LNCAP (cell line): ENCODE measurements around the gene TUBD1.
A peak's percentile ranks its signal among the peaks of the same experiment; 100 is the strongest.

ENCODE experiments used
- TF ChIP-seq, protein P1 (sequence below): fragments of 450-650 bp; IDR thresholded peaks from 2 replicates; pipeline ENCODE4 v1.5.1; 2017; ENCODE audit warnings: mild to moderate bottlenecking

TUBD1 gene

GRCh38 chr17:59899099-59899498, 6.4 kb upstream of the TUBD1 start:
- TF ChIP-seq, protein P1, sequence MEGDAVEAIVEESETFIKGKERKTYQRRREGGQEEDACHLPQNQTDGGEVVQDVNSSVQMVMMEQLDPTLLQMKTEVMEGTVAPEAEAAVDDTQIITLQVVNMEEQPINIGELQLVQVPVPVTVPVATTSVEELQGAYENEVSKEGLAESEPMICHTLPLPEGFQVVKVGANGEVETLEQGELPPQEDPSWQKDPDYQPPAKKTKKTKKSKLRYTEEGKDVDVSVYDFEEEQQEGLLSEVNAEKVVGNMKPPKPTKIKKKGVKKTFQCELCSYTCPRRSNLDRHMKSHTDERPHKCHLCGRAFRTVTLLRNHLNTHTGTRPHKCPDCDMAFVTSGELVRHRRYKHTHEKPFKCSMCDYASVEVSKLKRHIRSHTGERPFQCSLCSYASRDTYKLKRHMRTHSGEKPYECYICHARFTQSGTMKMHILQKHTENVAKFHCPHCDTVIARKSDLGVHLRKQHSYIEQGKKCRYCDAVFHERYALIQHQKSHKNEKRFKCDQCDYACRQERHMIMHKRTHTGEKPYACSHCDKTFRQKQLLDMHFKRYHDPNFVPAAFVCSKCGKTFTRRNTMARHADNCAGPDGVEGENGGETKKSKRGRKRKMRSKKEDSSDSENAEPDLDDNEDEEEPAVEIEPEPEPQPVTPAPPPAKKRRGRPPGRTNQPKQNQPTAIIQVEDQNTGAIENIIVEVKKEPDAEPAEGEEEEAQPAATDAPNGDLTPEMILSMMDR: peak; percentile 42; the same call in 1 of the 2 replicates

- TF ChIP-seq, protein P1: no peak
These were observed 4.3 kb upstream of the TUBD1 start for GRCh38 chr17:59897090-59897489.

DNA sequence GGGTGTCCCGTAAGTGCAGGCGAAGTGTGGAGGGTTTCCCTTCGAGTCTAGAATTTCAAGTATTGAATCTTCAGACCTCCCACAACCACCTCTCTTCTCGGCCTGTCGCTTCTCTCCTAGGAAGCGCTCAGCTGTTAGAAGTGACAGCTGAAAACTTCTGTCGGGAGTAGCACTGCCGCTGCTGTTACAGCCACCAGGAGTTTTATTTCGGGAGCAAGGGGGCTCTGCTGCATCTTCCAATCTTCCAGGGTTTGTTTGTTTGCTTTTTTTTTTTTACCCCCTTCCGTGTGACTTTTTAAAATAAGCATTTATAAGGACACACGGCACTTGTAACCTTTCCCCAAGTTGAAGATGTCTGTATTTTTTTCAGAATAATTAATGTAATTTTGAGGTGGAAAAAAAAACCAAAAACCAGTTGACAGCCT, 945 bp upstream of the TUBD1 start:
- TF ChIP-seq, protein P1: no peak

- TF ChIP-seq, protein P1: no peak
These were observed 356 bp downstream of the TUBD1 start for GRCh38 chr17:59892251-59892923.

GRCh38 chr17:59890720-59891119, 2.0 kb downstream of the TUBD1 start:
- TF ChIP-seq, protein P1: no peak

GRCh38 chr17:59888145-59888750, 4.5 kb downstream of the TUBD1 start:
- TF ChIP-seq, protein P1: no peak

DNA sequence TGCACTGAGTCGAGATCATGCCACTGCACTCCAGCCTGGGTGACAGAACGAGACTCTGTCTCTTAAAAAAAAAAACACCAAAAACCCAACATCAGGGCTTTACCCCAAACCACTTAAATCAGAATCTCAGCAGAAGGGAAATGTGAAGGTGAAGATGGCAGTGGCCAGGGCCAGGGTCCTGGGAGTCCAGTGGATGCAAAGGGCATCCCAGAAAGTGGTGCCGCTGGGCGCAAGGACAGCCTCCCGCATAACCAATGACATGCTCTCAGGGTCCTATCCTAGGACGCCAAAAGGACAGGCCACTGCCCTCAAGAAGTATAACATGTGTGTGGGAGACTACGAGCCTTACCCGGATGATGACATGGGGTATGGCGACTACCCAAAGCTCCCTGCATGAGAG, 7.9 kb downstream of the TUBD1 start:
- TF ChIP-seq, protein P1: no peak
